Lung (tissue), 12 donors: ENCODE data around the gene DHRS4. TPM values are rescaled to one million over a fixed set of nuclear protein-coding genes. Genes with fewer than 3 reads are reported as not detected.

ENCODE experiments used
- ATAC-seq: fragments of 200-7000 bp; cut with Tn5 transposase; one replicate; pipeline ENCODE4 v1.9.1; 2020; ENCODE audit warnings: moderate number of reproducible peaks; ENCODE audit not compliant: insufficient read depth, low FRiP score
- DNase-seq, 3 donors: peaks; one replicate each; pipeline ENCODE4 v3.0.0-alpha.2; 2013 to 2017
- H3K27ac ChIP-seq, 2 donors: one replicate each; pipeline ENCODE4 v1.5.1; 2013; ENCODE audit warnings: mild to moderate bottlenecking in 2 of 2, moderate library complexity in 2 of 2, control low read depth in 1 of 2, inconsistent platforms in 1 of 2, low read depth in 1 of 2, low read length in 1 of 2
- H3K27me3 ChIP-seq, 3 donors: one replicate each; pipeline ENCODE4 v1.5.1; 2013; ENCODE audit warnings: low read length in 2 of 3; ENCODE audit not compliant: control insufficient read depth in 3 of 3, insufficient read depth in 3 of 3
- H3K36me3 ChIP-seq, 4 donors: one replicate each; pipeline ENCODE4 v1.5.1; 2013; ENCODE audit warnings: low read length in 4 of 4, mild to moderate bottlenecking in 1 of 4, moderate library complexity in 1 of 4; ENCODE audit not compliant: control insufficient read depth in 4 of 4, insufficient read depth in 4 of 4
- H3K4me1 ChIP-seq, 5 donors: one replicate each; pipeline ENCODE4 v1.5.1; 2013; ENCODE audit warnings: low read length in 5 of 5, mild to moderate bottlenecking in 2 of 5, moderate library complexity in 1 of 5; ENCODE audit not compliant: control insufficient read depth in 5 of 5, insufficient read depth in 5 of 5
- H3K4me3 ChIP-seq: one replicate; pipeline ENCODE4 v1.5.1; 2013; ENCODE audit warnings: mild to moderate bottlenecking, control low read depth, moderate library complexity
- H3K9ac ChIP-seq, 2 donors: one replicate each; pipeline ENCODE4 v1.5.1; 2013; ENCODE audit warnings: low read length in 2 of 2, control low read depth in 1 of 2; ENCODE audit not compliant: insufficient read depth in 1 of 2
- H3K9me3 ChIP-seq, 4 donors: one replicate each; pipeline ENCODE4 v1.5.1; 2013; ENCODE audit warnings: low read length in 3 of 4, mild to moderate bottlenecking in 1 of 4, moderate library complexity in 1 of 4; ENCODE audit not compliant: control insufficient read depth in 4 of 4, insufficient read depth in 3 of 4
- CTCF ChIP-seq: IDR thresholded peaks from 2 replicates; pipeline ENCODE4 v1.5.1; 2012; ENCODE audit warnings: mild to moderate bottlenecking; ENCODE audit errors: control extremely low read depth, extremely low read depth
- WGBS, 2 donors: extraction: QIAGEN DNeasy Blood & Tissue Kit; methylation state at CpG; one replicate each; pipeline ENCODE4 v1.1.7; 2013; 5-methylcytosine and 5-hydroxymethylcytosine counted together
- polyA plus RNA-seq, 2 donors: library from polyadenylated mRNA; stranded (reverse); fragments of 200-250 nt; gene quantifications; one replicate each; pipeline ENCODE4 v1.2.1, GENCODE V29; 2013
- total RNA-seq, 2 donors: library from RNA; depleted of rRNA in 1 of 2; stranded (reverse); fragments of >200 nt in 1 of 2; gene quantifications; one replicate each; pipeline ENCODE4 v1.2.1, GENCODE V29; 2014 to 2021
- donor health status: control.
- donor health status: control.
- donor health status: Bipolar disorder and iron deficiency.
- donor health status: healthy.
- donor health status: DM: yes; HTN: yes; CAD: no.

The DHRS4 gene
- total and polyA plus RNA-seq, 4 donors, result 36.0 to 45.9 (median 41.2) TPM

DNA sequence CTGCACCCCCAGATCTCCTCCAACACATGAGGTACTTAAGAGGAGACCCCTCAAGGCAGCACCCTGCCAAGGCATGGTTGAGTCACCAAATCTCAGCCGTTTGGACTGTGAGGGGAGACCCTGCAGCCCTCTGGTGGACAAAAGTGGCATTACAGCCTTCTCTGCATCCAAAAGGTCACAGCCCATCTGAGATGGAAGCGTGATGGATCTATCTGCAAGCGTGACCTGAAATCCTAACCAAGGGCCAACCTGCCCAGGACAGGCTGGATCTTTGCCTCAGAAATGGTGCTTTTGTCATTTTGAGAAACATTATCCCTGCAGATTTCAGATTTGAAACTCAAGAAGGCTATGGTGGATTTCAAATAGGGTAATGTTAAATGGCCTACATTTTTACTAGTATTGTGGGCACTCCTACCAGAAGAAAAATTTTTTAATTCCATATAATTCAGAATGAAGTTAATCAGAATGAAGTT lies 23.7 kb upstream of the DHRS4 start:
- Histone ChIP-seq H3K9me3 (no peaks in the 10 kb centered on the region), H3K4me3 (no peak overlapping the region), H3K9ac (no peak overlapping the region), H3K36me3 (no peaks in the 10 kb centered on the region), H3K27ac (no peak overlapping the region), H3K4me1 (peaks cover 0 to 7% (median 0%) of the 10 kb centered on the region in 5 donors), H3K27me3 (no peaks in the 10 kb centered on the region)
- TF ChIP-seq CTCF, result peak; percentile 85
- peak; percentile 85 for ATAC-seq
- DNase-seq, result peak; percentile 73 to 76 (median 76)
- WGBS, 2 donors, result 6 to 7% methylated on average over 3 of the region's 3 CpGs

- Histone ChIP-seq H3K4me1 (peaks cover 0 to 7% (median 0%) of the 10 kb centered on the region in 5 donors), H3K4me3 (no peak overlapping the region), H3K27ac (no peak overlapping the region), H3K9ac (no peak overlapping the region), H3K9me3 (no peaks in the 10 kb centered on the region), H3K36me3 (no peaks in the 10 kb centered on the region), H3K27me3 (no peaks in the 10 kb centered on the region)
- TF ChIP-seq CTCF, result no peak
- DNase-seq, result no peak
- no peak for ATAC-seq
- 69 to 79% methylated on average over 4 of the region's 4 CpGs for WGBS, 2 donors
Measured at GRCh38 chr14:23930742-23931141, 22.8 kb upstream of the DHRS4 start.

DNA sequence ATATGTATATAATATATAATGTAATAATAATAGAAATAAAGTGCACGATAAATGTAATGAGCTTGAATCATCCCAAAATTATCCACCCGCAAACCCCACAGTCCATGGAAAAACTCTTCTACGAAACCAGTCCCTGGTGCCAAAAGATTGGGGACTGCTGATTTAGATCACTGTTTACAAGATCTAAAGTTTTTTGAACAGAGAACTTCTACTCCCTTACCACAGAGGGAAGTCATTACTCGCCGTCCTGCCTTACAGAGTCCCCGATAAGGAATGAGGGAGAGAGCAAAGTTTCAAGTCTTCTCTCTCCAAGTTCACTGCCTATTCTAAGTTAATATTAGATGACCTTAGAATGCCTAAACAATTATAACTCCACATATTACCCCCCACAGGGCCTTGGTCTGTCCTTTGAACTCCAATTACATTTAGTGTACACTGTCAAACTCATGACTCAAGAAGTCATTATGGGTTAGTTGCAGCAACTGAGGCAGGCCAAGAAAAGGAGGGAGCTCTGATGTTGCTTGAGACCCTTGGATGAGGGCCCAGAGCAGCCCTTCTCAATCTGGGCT lies 21.8 kb upstream of the DHRS4 start:
- no peak for TF ChIP-seq CTCF
- ATAC-seq (no peak), DNase-seq (no peak)
- Histone ChIP-seq H3K27ac (no peak overlapping the region), H3K36me3 (no peaks in the 10 kb centered on the region), H3K4me1 (peaks cover 0 to 7% (median 0%) of the 10 kb centered on the region in 5 donors), H3K9me3 (no peaks in the 10 kb centered on the region), H3K27me3 (no peaks in the 10 kb centered on the region), H3K4me3 (no peak overlapping the region), H3K9ac (no peak overlapping the region)
- WGBS, 2 donors, result 69 to 76% methylated on average over 6 of the region's 6 CpGs

- TF ChIP-seq CTCF, result no peak
- WGBS, 2 donors, result 86 to 91% methylated on average over 3 of the region's 3 CpGs
- no peak for DNase-seq
Measured at GRCh38 chr14:23932639-23933038, 20.9 kb upstream of the DHRS4 start.

More at GRCh38 chr14:23932639-23933038, 20.9 kb upstream of the DHRS4 start:
- H3K4me3 ChIP-seq, result no peak overlapping the region
- no peaks in the 10 kb centered on the region for H3K27me3 ChIP-seq
- no peak for ATAC-seq
- no peak overlapping the region for H3K9ac ChIP-seq
- no peaks in the 10 kb centered on the region for H3K36me3 ChIP-seq
- no peaks in the 10 kb centered on the region for H3K9me3 ChIP-seq
- no peak overlapping the region for H3K27ac ChIP-seq
- H3K4me1 ChIP-seq, result peaks cover 0 to 7% (median 0%) of the 10 kb centered on the region in 5 donors
